Measurements from ENCODE around the gene ITGB4. TPM values are rescaled to one million over a fixed set of nuclear protein-coding genes. Genes with fewer than 3 reads are reported as not detected.
A peak's percentile ranks its signal among the peaks of the same experiment; 100 is the strongest.

The ITGB4 gene
- total and polyA plus RNA-seq, 2 of the 13 experiments (the other 11 are each of a cell fraction or from before 2014, with no cell fraction given), result 6.9 to 14.5 TPM

DNA sequence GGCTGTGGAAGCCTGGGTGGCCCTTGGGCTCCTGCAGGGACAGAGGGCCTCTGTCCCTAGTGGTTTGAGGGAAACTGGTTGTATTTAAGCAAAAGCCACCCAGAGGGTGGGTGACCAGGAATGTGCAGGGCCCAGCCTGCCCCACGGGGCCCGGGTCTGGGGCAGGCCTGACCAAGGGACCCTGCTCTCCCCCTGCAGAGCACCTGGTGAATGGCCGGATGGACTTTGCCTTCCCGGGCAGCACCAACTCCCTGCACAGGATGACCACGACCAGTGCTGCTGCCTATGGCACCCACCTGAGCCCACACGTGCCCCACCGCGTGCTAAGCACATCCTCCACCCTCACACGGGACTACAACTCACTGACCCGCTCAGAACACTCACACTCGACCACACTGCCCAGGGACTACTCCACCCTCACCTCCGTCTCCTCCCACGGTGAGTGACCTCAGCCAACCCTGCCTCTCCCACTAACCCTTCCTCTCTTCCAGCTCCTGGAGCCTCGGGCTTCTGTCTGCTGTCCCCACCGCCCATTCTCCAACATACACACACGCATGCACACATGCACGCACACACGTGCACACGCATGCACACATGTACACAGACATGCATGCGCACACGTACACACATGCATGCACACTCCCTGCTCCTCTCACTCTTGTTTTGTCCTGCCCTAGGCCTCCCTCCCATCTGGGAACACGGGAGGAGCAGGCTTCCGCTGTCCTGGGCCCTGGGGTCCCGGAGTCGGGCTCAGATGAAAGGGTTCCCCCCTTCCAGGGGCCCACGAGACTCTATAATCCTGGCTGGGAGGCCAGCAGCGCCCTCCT, 33.3 kb downstream of the ITGB4 start (continued):
- TF ChIP-seq, protein P1, sequence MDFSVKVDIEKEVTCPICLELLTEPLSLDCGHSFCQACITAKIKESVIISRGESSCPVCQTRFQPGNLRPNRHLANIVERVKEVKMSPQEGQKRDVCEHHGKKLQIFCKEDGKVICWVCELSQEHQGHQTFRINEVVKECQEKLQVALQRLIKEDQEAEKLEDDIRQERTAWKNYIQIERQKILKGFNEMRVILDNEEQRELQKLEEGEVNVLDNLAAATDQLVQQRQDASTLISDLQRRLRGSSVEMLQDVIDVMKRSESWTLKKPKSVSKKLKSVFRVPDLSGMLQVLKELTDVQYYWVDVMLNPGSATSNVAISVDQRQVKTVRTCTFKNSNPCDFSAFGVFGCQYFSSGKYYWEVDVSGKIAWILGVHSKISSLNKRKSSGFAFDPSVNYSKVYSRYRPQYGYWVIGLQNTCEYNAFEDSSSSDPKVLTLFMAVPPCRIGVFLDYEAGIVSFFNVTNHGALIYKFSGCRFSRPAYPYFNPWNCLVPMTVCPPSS (IDR thresholded peaks at IDR 0.05), result no peak
- TF ChIP-seq, protein P2, sequence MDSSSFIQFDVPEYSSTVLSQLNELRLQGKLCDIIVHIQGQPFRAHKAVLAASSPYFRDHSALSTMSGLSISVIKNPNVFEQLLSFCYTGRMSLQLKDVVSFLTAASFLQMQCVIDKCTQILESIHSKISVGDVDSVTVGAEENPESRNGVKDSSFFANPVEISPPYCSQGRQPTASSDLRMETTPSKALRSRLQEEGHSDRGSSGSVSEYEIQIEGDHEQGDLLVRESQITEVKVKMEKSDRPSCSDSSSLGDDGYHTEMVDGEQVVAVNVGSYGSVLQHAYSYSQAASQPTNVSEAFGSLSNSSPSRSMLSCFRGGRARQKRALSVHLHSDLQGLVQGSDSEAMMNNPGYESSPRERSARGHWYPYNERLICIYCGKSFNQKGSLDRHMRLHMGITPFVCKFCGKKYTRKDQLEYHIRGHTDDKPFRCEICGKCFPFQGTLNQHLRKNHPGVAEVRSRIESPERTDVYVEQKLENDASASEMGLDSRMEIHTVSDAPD (CRISPR knock-in tag; IDR thresholded peaks at IDR 0.05), result no peak
- TF ChIP-seq HOXA9 (CRISPR knock-in tag; IDR thresholded peaks at IDR 0.05; ENCODE audit: borderline replicate concordance), result peak; percentile 91
- TF ChIP-seq SRSF4 (IDR thresholded peaks at IDR 0.05; ENCODE audit: low read depth, low read length, poor library complexity, severe bottlenecking), result no peak
- TF ChIP-seq SOX6 (IDR thresholded peaks at IDR 0.05), result no peak
- TF ChIP-seq SOX6 (CRISPR knock-in tag; IDR thresholded peaks at IDR 0.05), result peak; percentile 39; the same call in 1 of the 2 replicates
- no peak for TF ChIP-seq ZNF501 (CRISPR knock-in tag; IDR thresholded peaks at IDR 0.05)
- peak; percentile 96 for TF ChIP-seq ZNF605 (CRISPR knock-in tag; IDR thresholded peaks at IDR 0.05)
- no peak for TF ChIP-seq RBM39 (IDR thresholded peaks at IDR 0.05; ENCODE audit: low read depth, low read length, poor library complexity, severe bottlenecking)
- TF ChIP-seq GATAD1 (CRISPR knock-in tag; IDR thresholded peaks at IDR 0.05), result no peak
- TF ChIP-seq NAIF1 (CRISPR knock-in tag; IDR thresholded peaks at IDR 0.05; ENCODE audit: borderline replicate concordance), result no peak
- no peak for TF ChIP-seq ZNF550 (CRISPR knock-in tag; IDR thresholded peaks at IDR 0.05; ENCODE audit: borderline replicate concordance)
- no peak for TF ChIP-seq CHD2 (IDR thresholded peaks at IDR 0.05; ENCODE audit: low read depth, low read length)
- peak; percentile 18; the same call in 1 of the 2 replicates for TF ChIP-seq ZNF343 (CRISPR knock-in tag; IDR thresholded peaks at IDR 0.05)
- TF ChIP-seq ZNF138 (CRISPR knock-in tag; IDR thresholded peaks at IDR 0.05; ENCODE audit: low read depth), result peak; percentile 72; the same call in 1 of the 2 replicates
- TF ChIP-seq, protein P3, sequence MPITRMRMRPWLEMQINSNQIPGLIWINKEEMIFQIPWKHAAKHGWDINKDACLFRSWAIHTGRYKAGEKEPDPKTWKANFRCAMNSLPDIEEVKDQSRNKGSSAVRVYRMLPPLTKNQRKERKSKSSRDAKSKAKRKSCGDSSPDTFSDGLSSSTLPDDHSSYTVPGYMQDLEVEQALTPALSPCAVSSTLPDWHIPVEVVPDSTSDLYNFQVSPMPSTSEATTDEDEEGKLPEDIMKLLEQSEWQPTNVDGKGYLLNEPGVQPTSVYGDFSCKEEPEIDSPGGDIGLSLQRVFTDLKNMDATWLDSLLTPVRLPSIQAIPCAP (CRISPR knock-in tag; IDR thresholded peaks at IDR 0.05; ENCODE audit: low read depth), result no peak; the same call in 1 of the 2 replicates
- TF ChIP-seq, protein P4, sequence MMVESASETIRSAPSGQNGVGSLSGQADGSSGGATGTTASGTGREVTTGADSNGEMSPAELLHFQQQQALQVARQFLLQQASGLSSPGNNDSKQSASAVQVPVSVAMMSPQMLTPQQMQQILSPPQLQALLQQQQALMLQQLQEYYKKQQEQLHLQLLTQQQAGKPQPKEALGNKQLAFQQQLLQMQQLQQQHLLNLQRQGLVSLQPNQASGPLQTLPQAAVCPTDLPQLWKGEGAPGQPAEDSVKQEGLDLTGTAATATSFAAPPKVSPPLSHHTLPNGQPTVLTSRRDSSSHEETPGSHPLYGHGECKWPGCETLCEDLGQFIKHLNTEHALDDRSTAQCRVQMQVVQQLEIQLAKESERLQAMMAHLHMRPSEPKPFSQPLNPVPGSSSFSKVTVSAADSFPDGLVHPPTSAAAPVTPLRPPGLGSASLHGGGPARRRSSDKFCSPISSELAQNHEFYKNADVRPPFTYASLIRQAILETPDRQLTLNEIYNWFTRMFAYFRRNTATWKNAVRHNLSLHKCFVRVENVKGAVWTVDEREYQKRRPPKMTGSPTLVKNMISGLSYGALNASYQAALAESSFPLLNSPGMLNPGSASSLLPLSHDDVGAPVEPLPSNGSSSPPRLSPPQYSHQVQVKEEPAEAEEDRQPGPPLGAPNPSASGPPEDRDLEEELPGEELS (CRISPR knock-in tag; IDR thresholded peaks at IDR 0.05), result no peak
- TF ChIP-seq KDM4B (CRISPR knock-in tag; IDR thresholded peaks at IDR 0.05), result no peak
- no peak for TF ChIP-seq CBX2 (IDR thresholded peaks at IDR 0.05; ENCODE audit: low read depth, low read length)
- TF ChIP-seq CBX2 (CRISPR knock-in tag; IDR thresholded peaks at IDR 0.05; ENCODE audit: low read depth), result no peak
- TF ChIP-seq IKZF1 (IDR thresholded peaks at IDR 0.05), result no peak
- TF ChIP-seq DPF2 (CRISPR knock-in tag; IDR thresholded peaks at IDR 0.05; ENCODE audit: borderline replicate concordance, low read depth), result no peak; the same call in 1 of the 2 replicates
- TF ChIP-seq REXO4 (CRISPR knock-in tag; IDR thresholded peaks at IDR 0.05; ENCODE audit: borderline replicate concordance), result peak; percentile 89; the same call in 1 of the 2 replicates
- no peak for TF ChIP-seq HNRNPK (IDR thresholded peaks at IDR 0.05; ENCODE audit: low read depth, low read length, poor library complexity, severe bottlenecking)
- peak; percentile 42 for TF ChIP-seq SRSF1 (optimal IDR thresholded peaks at IDR 0.05; ENCODE audit: low read depth, low read length)
